Esophagus muscularis mucosa (tissue), 4 donors: ENCODE data around the gene SNX15. TPM values are rescaled to one million over a fixed set of nuclear protein-coding genes. Genes with fewer than 3 reads are reported as not detected.

Experiments used
- small RNA-seq, 3 donors: library from RNA; depleted of rRNA; stranded (forward); fragments of <200 nt; gene quantifications; one replicate each; pipeline ENCODE3, GENCODE V24; 2016
- total RNA-seq, 4 donors: library from RNA; depleted of rRNA; stranded (reverse); fragments of >200 nt; gene quantifications; one replicate each; pipeline versions ENCODE4 v1.1.0 to v1.2.1, GENCODE V29; 2016

Gene SNX15
- total RNA-seq, 4 donors from 2014 or later, result 21.2 to 57.1 (median 33.1) TPM

Small RNA genes within 50 kb of the gene (small RNA-seq; reads per million reads assigned to genes)
- gene MIR6879, result 0 to 0.51 (median 0) reads per million in 3 donors
- 0 reads per million in 3 donors for gene SNX15

Other genes with a start within 250 kb of the SNX15 start
- gene SF1, start 248.9 kb upstream of the SNX15 start, total RNA-seq, result 100 to 1,000 TPM; 199 to 285 (median 234) TPM
- gene MAP4K2, start 224.2 kb upstream of the SNX15 start, total RNA-seq, result 10 to 100 TPM; 11.1 to 25.0 (median 17.1) TPM
- gene MEN1, start 216.9 kb upstream of the SNX15 start, total RNA-seq, result 10 to 100 TPM; 10.4 to 18.7 (median 11.5) TPM
- under 1 TPM in 3 of 4 donors, not detected in 1; 0.33 to 0.46 (median 0.39) TPM for gene CDC42BPG, start 182.8 kb upstream of the SNX15 start, total RNA-seq
- gene EHD1, start 148.8 kb upstream of the SNX15 start, total RNA-seq, result 100 to 1,000 TPM in 2 of 4 donors, 10 to 100 TPM in 2; 57.0 to 193 (median 104) TPM
- 10 to 100 TPM; 19.9 to 28.7 (median 26.1) TPM for gene ATG2A, start 110.2 kb upstream of the SNX15 start, total RNA-seq
- 10 to 100 TPM; 24.1 to 38.8 (median 29.0) TPM for gene PPP2R5B, start 102.8 kb upstream of the SNX15 start, total RNA-seq
- not detected for gene GPHA2, start 91.5 kb upstream of the SNX15 start, total RNA-seq
- gene MAJIN, start 55.3 kb upstream of the SNX15 start, total RNA-seq, result not detected
- 1 to 10 TPM in 3 of 4 donors, under 1 TPM in 1; 0.42 to 5.1 (median 3.1) TPM for gene BATF2, start 30.5 kb upstream of the SNX15 start, total RNA-seq
- gene ARL2, start 13.3 kb upstream of the SNX15 start, total RNA-seq, result 100 to 1,000 TPM; 150 to 189 (median 172) TPM
- gene SAC3D1, start 13.8 kb downstream of the SNX15 start, total RNA-seq, result 10 to 100 TPM in 3 of 4 donors, 1 to 10 TPM in 1; 9.6 to 21.8 (median 13.1) TPM
- gene NAALADL1, start 31.1 kb downstream of the SNX15 start, total RNA-seq, result 10 to 100 TPM; 22.8 to 43.7 (median 31.0) TPM
- 1 to 10 TPM in 1 of 4 donors, under 1 TPM in 3; 0.33 to 1.1 (median 0.38) TPM for gene CDCA5, start 56.6 kb downstream of the SNX15 start, total RNA-seq
- gene ZFPL1, start 56.8 kb downstream of the SNX15 start, total RNA-seq, result 10 to 100 TPM; 24.1 to 50.7 (median 43.7) TPM
- 100 to 1,000 TPM; 185 to 414 (median 237) TPM for gene VPS51, start 68.8 kb downstream of the SNX15 start, total RNA-seq
- gene TM7SF2, start 84.4 kb downstream of the SNX15 start, total RNA-seq, result 10 to 100 TPM in 3 of 4 donors, 1 to 10 TPM in 1; 8.8 to 17.2 (median 12.1) TPM
- gene ZNHIT2, start 90.3 kb downstream of the SNX15 start, total RNA-seq, result 10 to 100 TPM in 3 of 4 donors, 1 to 10 TPM in 1; 7.5 to 24.4 (median 18.0) TPM
- 1,000 to 10,000 TPM in 1 of 4 donors, 100 to 1,000 TPM in 3; 465 to 1,081 (median 716) TPM for gene FAU, start 94.7 kb downstream of the SNX15 start, total RNA-seq
- gene MRPL49, start 94.9 kb downstream of the SNX15 start, total RNA-seq, result 100 to 1,000 TPM in 2 of 4 donors, 10 to 100 TPM in 2; 76.2 to 113 (median 91.5) TPM
- 10 to 100 TPM; 24.1 to 39.5 (median 27.5) TPM for gene SYVN1, start 107.1 kb downstream of the SNX15 start, total RNA-seq
- gene SPDYC, start 142.8 kb downstream of the SNX15 start, total RNA-seq, result not detected
- 100 to 1,000 TPM in 3 of 4 donors, 10 to 100 TPM in 1; 95.9 to 246 (median 167) TPM for gene CAPN1, start 154.5 kb downstream of the SNX15 start, total RNA-seq
- gene POLA2, start 234.5 kb downstream of the SNX15 start, total RNA-seq, result 10 to 100 TPM; 14.7 to 26.6 (median 17.3) TPM